ENCODE data around the gene LY6G5B. TPM values are rescaled to one million over a fixed set of nuclear protein-coding genes. Genes with fewer than 3 reads are reported as not detected.

The LY6G5B gene, protein sequence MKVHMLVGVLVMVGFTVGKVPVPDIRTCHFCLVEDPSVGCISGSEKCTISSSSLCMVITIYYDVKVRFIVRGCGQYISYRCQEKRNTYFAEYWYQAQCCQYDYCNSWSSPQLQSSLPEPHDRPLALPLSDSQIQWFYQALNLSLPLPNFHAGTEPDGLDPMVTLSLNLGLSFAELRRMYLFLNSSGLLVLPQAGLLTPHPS
- total RNA-seq, result 3.0 and 3.4 TPM in 2 replicates

DNA sequence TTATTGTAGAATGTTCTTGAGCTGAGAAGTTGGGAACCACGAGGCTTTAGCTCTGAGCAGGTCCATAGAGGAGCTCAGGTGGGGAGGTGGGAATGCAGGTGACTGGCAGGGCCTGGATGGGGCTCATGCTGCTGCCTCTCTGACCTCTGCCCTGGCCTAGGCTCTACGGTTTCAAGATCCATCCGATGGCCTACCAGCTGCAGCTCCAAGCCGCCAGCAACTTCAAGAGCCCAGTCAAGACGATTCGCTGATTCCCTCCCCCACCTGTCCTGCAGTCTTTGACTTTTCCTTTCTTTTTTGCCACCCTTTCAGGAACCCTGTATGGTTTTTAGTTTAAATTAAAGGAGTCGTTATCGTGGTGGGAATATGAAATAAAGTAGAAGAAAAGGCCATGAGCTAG is at the start of gene LY6G5B:
Gene LY6G5B (plus strand): TSS at position 301 of the 400 bp plus-strand sequence. CDS start 975 bp downstream, outside the sequence.

DNA sequence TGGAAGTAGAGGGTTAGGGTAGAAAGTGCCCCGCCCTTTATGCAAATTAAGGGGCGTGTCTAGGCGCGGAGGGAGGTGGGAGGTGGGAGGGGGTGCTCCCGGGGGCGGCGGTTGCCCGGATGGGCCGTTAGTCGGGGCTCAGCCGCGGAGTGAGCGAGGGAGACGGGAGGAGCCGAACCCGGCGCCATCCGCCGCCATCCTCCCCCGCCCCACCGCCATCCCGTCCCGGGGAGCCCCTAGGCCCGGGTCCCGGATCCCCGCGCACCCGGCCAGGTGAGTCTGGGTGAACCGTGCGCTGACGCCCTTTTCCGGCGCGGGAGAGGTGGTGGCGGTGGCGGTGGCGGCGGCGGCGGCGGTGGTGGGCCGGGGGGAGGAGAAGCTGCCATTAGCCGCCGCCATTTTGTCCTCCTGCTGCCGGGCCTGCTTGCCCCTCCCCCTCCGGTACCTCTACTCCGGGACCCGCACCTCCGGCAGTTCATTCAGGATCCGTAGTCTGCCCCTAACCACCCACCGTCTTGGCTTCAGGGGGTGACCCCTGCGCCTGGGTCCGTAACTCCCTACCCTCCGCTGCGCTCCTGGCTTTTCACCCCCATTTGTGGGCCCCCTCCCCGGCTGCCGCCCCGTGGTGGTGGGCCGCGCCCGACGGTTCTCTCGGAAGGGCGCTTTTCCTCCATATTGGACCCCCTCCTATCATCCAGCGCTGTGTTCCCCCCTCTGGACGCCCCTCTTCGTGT is 49.0 kb upstream of the LY6G5B start, which contains the start of gene PRRC2A:
Gene PRRC2A (plus strand): TSS at position 130 of the 734 bp plus-strand sequence. CDS start 2,075 bp downstream, outside the sequence.

DNA sequence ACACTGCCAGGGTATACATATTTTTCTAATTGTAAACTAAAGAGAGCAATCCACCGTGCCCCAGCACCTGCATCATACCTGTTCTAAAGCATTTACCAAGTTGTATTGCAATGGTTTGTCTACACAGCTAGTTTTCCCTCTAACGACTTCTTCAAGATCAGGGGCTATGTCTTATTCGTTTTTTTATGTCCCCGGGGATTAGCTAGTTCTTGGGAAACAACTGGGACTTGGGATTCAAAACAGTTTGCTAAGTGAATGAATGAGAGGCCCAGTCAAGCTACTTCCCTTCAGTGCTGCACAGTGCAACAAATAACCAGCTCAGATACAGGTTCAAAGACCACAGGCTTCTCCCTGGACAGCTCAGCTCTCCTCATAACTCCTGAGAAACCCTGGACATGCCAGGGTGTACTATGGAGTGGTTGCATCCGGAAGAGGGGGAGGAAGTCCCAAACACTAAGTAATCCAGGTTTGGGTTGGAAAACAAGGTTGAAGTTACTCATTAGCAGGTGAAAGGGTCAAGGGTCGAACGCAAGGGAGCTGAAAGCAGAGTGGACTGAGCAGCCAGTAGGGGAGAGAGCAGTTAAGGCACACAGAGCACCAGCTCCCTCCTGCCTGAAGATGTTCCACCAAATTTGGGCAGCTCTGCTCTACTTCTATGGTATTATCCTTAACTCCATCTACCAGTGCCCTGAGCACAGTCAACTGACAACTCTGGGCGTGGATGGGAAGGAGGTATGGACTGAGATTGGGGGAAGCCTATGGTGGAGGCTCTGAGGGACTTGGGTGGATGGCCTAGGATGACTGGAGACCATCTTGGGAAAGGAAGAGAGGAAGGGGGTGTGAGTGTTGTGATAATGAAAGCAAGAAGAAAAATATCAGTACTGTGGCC is 14.2 kb upstream of the LY6G5B start, which contains the start of gene APOM:
Gene APOM (plus strand): TSS at position 546 of the 889 bp plus-strand sequence. CDS start 73 bp downstream, at position 619.

DNA sequence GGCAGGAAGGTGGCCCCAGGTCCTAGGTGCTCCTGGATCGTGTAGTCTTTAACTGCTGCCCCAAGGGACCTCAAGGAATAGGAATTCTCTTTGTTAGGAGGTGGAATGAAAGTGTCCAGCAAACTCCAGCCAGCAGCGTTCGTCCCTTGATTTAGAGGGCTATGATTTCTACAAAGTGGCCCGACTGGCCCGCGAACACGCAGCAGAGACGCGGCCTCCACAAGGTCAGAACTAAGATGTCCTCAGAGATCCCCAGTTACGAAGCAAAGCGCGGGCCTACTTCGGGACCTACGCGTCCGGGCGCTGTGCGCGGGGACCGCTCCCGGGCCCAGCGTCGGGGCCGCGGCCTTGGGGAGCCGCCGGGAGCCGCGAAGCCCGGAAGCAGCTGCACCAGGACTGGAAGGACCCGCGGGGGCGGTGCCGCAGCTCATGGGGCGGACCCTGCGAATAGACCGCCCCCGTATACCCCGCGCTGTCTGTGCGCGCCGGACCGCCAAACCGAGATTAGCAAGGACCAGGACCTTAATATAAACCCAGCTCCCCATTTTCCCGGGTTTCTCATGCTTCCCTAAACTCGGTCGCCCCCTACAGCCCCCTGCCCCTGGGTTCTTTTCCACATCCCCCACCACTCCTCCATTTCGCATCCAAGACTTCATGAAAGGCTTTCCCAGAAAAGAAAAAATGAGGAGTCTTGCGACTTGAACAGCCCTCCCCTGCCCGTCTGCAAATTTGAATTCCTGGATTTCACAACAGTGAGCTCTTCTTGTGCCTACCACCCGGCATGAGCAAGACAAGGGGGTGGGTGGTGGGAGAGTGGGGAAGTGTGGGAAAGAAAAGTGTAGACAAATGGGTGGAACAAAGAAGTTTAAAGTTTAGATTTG is 9.2 kb upstream of the LY6G5B start, which contains the start of gene C6orf47:
Gene C6orf47 (minus strand): TSS at position 398 of the 881 bp plus-strand sequence. CDS start 831 bp downstream, outside the sequence.

DNA sequence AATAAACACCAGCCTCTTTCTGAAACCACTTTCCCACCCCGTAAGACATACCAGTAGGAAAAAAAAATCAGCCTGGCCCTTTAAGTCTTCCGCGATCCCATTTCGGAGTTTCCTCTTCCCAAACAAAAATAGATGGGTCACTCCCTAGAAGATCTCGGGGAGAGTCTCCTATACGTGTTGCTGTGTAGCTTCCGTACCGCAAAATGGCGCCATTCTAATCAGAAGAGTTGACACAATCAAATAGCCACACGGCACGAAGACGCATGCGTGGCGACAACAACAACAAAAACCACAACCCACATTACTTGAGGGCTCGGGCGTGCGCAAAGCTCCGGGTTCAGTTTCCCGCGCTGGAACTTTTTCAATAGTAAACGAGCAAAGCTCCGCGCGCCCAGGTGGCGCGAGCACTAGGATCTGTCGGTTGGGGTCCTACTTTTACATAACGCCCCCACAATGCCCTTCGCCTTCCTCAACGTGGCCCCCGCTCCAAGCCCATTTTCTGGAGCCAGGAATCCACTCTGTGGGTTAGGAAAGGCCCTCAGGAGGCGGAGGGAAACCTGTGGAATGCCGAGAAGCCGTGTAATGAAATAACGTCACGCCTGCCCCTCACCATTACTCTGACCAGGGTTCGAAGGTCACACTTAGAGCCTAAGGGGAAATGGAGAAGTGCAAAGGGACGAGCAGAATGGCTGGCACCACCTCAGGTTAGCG is 4.8 kb upstream of the LY6G5B start, which contains the start of gene GPANK1:
Gene GPANK1 (minus strand): TSS at position 208 of the 711 bp plus-strand sequence. CDS start 519 bp downstream, outside the sequence.

DNA sequence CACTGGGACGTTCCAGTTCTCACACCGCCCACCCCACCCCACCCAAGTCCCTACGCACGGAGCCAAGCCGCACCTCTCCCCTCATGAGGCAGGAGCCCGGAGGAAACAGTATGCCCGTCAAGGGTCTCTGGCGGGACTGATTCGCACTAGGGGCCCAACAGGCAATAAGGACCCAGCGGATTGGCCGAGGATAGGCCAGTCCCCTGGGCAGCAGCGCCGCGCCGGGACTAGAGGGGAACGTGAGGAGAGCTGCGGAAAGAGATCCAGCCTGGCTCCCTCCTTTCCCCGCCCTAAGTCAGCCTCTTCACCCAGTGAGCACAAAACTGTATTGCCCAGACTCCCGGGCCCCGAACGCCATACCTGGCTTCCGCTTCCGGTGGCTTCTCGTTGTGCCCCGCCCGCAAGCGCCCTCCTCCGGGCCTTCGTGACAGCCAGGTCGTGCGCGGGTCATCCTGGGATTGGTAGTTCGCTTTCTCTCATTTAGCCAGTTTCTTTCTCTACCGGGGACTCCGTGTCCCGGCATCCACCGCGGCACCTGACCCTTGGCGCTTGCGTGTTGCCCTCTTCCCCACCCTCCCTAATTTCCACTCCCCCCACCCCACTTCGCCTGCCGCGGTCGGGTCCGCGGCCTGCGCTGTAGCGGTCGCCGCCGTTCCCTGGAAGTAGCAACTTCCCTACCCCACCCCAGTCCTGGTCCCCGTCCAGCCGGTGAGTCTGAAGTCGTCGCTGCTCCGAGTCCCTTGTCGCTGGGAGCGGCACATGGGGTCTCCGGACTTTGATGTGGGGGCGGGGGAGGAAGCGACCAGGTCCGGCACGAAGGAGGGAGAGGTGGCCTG is 4.1 kb upstream of the LY6G5B start, which contains the start of gene CSNK2B:
Gene CSNK2B (plus strand): TSS at position 580 of the 836 bp plus-strand sequence. CDS start 752 bp downstream, outside the sequence.

DNA sequence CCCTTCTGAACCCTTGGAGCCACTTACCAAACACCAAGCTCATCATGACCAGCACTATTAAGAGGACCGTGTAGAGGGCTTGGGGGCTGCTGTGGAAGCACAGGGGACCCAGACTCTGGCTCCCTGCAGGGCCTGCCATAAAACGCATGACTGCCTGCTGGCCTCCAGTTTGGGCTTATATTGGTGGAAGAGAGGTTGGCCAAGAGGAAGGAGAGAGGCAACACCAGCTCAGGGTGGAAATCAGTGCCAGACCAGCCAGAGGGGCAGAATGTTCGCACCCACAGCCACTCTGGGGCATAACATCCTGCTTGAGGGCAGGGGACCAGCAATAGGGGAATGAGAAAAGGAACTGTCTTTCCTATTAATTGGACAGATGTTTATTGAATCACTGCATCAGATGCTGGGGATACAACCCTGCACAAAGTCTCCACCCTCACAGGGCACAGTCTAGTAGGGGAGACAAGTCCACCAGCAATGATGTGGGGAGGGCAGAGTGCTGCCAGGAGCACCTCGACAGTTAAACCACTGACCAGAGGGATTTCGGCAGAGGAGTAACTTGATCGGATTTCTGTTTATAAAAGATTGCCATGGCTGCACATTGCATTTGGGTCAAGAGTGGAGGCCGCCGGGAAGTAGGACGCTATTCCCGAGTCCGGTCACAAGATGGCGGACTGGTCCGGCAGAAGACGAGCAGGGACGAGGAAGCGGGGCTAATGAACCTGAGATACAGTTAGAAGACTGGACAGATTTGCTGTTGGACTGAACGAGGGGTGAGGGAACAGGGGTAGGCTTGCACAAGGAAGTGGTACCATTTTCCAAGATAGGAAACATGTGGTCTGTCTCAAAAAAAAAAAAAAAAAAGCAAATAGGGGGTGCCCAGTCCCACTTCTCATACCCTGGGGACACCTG is 10.7 kb downstream of the LY6G5B start, which contains the start of gene LY6G5C:
Gene LY6G5C (minus strand): TSS at position 842 of the 909 bp plus-strand sequence. CDS start 694 bp downstream, at position 148.

DNA sequence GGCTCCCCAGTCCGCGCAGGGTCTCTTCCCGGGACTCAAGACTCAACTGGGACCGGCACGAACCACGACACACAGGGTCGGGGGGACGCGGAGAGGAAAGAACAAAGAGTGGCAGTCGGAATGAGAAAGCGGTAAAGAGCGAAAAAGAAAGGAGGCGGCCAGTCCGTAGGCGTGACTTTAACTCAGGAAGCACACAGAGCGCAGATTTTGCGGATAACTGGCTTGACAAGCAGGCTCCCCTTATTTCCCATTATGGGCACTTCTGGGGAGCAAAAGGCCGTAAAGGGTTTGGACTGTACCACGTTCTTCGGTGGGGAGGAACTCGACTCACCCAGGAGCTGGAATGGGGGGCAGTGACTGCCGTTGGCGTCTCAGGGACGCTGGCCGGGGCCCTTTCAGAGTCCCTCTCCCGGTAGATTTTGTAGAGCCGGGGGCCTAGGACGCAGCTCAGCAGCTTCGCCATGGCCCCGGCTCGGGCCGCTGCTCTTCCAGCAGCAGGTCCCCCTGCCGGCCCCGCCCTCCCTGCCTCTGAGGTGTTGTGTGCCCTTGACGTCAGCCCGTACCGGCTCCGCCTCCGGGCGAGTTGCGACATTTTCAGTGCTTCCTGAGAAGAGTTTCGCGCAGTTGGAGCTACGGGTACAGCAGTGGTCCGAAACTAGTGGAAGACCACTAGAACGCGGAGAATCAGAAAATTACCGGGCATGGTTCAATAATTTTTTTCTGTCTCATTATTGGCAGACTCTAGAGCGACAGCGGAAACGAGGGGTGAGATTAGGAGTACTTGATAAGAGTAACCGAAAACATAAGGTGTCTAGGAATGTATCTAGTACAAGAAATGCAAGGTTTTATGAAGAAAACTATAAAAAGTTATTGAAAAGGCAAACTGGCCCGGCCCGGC is 33.3 kb downstream of the LY6G5B start, which contains the start of gene ABHD16A:
Gene ABHD16A (minus strand): TSS at position 506 of the 898 bp plus-strand sequence. CDS start 43 bp downstream, at position 463.

DNA sequence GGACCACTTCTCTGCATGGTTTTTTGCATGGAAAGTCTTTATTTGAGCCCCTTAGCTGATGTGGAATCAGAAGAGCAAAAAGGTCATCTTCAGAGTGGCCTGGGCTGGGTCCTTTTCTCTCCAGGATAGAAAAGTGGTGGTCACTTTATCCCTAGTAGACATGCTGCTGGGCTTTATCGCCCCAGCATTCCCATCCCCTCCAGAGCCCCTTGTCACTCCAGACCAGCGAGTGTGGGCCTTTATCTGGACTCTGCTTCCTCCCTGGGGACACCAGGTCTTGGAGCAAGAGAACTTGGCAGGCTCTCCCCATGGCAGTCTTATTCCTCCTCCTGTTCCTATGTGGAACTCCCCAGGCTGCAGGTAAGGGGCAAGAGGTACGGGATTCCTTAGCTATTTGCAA is 36.8 kb downstream of the LY6G5B start, which contains the start of gene LY6G6F:
Gene LY6G6F (plus strand): TSS at position 268 of the 400 bp plus-strand sequence. CDS start 41 bp downstream, at position 309.

DNA sequence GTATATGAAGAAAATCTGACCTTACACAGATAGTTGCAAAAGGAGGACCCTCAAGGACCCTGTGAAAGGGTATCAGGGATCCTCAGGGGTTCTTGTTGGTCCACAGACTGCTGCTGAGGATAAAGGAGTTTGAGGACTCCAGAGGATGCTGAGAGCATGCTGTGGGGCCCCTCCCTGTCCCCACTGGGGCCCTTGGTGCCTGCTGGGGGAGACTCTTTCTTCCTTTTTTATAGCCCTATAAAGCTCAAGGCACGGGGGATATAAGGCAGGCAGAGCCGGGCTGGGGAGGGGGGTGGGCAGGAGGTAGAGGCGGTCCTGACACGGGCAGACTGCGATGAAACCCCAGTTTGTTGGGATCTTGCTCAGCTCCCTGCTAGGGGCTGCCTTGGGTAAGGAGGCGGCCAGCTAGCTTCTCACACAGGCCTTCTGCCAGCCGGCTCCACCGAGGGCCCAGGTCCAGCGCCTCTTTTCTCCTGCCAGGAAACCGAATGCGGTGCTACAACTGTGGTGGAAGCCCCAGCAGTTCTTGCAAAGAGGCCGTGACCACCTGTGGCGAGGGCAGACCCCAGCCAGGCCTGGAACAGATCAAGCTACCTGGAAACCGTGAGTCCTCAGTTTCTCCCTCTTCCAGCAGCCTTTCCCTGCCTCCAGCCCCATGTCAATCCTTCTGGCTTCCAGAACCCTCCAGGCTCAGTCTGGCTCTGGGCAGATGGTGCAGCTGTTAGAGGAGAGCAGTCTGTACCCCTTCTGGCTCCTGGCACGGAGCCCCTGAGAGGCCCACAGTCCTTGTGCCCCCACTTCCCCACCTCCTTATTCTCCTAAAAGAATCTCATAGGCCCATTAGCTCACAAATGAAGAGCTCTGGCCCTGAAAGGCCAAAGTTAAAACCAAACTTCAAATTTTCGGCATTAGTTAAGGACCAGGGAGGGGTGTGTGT is 45.5 kb downstream of the LY6G5B start, which contains the start of gene LY6G6D:
Gene LY6G6D (plus strand): TSS at position 327 of the 937 bp plus-strand sequence. CDS start 8 bp downstream, at position 335.

DNA sequence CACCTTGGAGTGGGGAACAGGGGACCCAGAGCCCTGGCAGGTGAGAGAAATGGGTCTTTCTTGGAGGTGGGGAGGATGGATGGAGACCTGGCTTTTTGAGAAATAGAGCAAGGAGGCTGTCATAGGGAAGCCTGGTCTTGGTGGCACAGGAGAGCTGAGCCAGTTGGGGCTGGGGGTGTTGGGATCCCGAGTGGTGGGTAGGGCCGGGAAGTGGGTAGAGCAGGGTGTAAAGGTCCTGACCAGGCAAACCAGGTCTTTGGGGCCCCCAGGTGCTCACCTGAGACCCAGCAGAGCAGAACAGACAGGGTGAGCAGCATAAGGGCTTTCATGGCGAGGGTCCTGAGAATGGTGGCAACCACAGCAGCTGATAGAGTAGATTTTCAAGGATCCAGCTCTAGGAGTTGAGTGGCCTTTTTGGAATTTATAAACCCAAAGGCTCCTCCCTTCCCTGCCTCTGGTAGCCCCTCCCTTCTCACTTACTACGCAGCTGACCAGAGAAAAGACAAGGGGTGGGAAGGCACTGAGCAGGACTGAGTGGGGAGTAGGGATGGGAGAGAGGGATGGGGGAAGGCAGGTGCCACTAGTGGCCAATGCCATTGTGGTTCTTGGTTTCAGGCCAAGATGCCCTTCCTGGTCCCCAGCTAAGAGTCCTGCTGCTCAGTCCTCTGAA is 51.7 kb downstream of the LY6G5B start, which contains the start of gene LY6G6C:
Gene LY6G6C (minus strand): TSS at position 396 of the 670 bp plus-strand sequence. CDS start 67 bp downstream, at position 329.

